Measurements from ENCODE around the gene CLEC16A.
A peak's percentile ranks its signal among the peaks of the same experiment; 100 is the strongest.
"Not testable (repeated sequence)": the region's sequence is repeated elsewhere in the genome, so short reads cannot be mapped to it uniquely, and the experiment has no call there.

Gene CLEC16A

DNA sequence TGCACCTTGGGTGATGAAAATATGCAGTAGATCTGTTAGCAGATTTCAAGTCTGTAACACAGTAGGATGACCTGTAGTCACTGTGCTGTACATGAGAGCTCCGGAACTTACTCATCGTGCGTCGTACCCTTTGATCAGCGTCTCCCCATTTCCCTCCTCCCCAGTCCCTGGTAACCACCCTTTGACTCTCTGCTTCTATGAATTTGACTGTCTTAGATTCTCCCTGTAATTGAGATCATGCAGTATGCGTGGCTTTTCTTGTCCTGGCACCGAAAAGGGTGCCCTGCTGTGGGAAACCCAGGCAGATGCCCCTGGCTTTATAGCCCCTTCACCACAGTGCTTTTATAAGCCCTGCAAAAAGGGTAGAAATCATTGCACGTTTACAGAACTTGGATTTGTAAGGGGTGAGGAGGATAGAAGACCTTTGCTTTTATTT lies 20.5 kb downstream of the CLEC16A start:
- H3K9me3 Mint-ChIP-seq, result peaks cover 6% of the 10 kb centered on the region
- H3K4me3 Mint-ChIP-seq, result peak overlapping the region; percentile 72
- no peaks in the 10 kb centered on the region for H3K27me3 Mint-ChIP-seq
- H3K27ac Mint-ChIP-seq, result peak overlapping the region; percentile 98
- peaks cover 61% of the 10 kb centered on the region for H3K36me3 Mint-ChIP-seq
- H3K4me1 Mint-ChIP-seq, result peaks cover 57% of the 10 kb centered on the region
- peak; percentile 85 for ATAC-seq

DNA sequence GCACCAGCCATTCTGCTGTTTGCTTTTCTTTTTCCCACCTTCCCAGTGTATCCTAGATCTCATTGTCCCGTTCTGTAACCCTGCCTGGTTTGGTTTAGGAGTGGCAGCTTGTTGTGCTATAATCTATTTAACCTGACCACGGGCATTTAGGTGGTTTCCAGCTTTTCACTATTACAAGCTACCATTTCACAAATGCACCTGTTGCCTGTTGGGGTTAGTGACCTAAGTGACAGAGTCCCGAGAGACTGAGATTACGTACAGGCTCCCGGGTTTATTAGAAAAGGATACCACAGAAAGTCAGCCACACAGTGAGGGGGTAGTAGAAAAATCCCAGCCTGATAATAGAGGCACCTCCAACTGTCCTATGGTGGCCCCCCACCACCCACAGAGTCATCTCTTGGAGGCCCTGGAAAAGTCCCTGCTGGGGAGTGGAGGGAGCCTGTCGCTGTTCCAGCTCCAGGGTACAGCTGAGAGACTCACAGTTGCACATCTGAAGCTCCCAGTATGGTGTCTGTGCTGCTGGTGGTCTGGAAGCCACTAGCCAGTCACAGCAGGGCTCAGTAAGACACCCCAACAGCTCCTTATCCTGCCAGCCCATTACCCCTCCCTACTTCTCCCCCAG lies 21.2 kb downstream of the CLEC16A start:
- peaks cover 6% of the 10 kb centered on the region for H3K9me3 Mint-ChIP-seq
- peak; percentile 90 for ATAC-seq
- no peaks in the 10 kb centered on the region for H3K27me3 Mint-ChIP-seq
- peak overlapping the region; percentile 98 for H3K27ac Mint-ChIP-seq
- H3K4me3 Mint-ChIP-seq, result peak overlapping the region; percentile 72
- H3K36me3 Mint-ChIP-seq, result peaks cover 61% of the 10 kb centered on the region
- peaks cover 57% of the 10 kb centered on the region for H3K4me1 Mint-ChIP-seq

- peak overlapping the region; percentile 72 for H3K4me3 Mint-ChIP-seq
- ATAC-seq, result no peak
- H3K36me3 Mint-ChIP-seq, result peaks cover 61% of the 10 kb centered on the region
- no peaks in the 10 kb centered on the region for H3K27me3 Mint-ChIP-seq
- peaks cover 6% of the 10 kb centered on the region for H3K9me3 Mint-ChIP-seq
- peak overlapping the region; percentile 98 for H3K27ac Mint-ChIP-seq
- H3K4me1 Mint-ChIP-seq, result peaks cover 57% of the 10 kb centered on the region
These were observed 21.8 kb downstream of the CLEC16A start for GRCh38 chr16:10966129-10966528.

GRCh38 chr16:10966559-10966958 lies 22.2 kb downstream of the CLEC16A start:
- ATAC-seq, H3K27me3 Mint-ChIP-seq, H3K4me3 Mint-ChIP-seq, H3K9me3 Mint-ChIP-seq: not testable (repeated sequence)
- Mint-ChIP-seq H3K36me3 (peaks cover 60% of the 10 kb centered on the region), H3K27ac (peak overlapping the region; percentile 98), H3K4me1 (peaks cover 58% of the 10 kb centered on the region)

DNA sequence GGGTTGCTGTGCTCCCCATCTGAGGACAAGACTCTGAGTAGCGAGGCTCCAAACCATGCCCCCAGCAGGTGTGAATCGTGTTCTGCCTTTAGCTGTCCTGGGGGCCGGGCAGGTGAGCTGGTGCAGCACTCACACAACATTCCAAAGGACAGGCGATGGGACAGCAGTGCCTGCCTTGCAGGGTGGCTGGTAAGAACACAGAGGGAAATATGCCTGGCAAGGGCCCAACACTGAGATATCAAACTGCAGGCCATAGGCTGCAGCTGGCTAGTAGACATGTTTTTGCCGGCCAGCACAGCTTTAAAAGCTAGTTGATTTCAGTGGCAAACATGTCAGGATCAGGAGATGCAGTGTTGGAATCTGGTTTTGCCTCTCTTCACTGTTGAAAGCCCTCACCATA lies 23.6 kb downstream of the CLEC16A start:
- peaks cover 67% of the 10 kb centered on the region for H3K4me1 Mint-ChIP-seq

GRCh38 chr16:10968498-10968897 lies 24.1 kb downstream of the CLEC16A start:
- Mint-ChIP-seq H3K4me3 (no peak overlapping the region), H3K4me1 (peaks cover 64% of the 10 kb centered on the region), H3K27me3 (no peaks in the 10 kb centered on the region), H3K36me3 (peaks cover 55% of the 10 kb centered on the region), H3K9me3 (peaks cover 6% of the 10 kb centered on the region), H3K27ac (peak overlapping the region; percentile 98)
- no peak for ATAC-seq

More for the DNA sequence above, 23.6 kb downstream of the CLEC16A start:
- no peak overlapping the region for H3K4me3 Mint-ChIP-seq
- peaks cover 55% of the 10 kb centered on the region for H3K36me3 Mint-ChIP-seq
- ATAC-seq, result no peak
- H3K27me3 Mint-ChIP-seq, result no peaks in the 10 kb centered on the region
- peaks cover 6% of the 10 kb centered on the region for H3K9me3 Mint-ChIP-seq
- H3K27ac Mint-ChIP-seq, result peak overlapping the region; percentile 98

GRCh38 chr16:10969615-10970014 lies 25.3 kb downstream of the CLEC16A start:
- peaks cover 56% of the 10 kb centered on the region for H3K4me1 Mint-ChIP-seq
- H3K27ac Mint-ChIP-seq, result peak overlapping the region; percentile 98
- no peaks in the 10 kb centered on the region for H3K27me3 Mint-ChIP-seq
- peaks cover 6% of the 10 kb centered on the region for H3K9me3 Mint-ChIP-seq
- H3K4me3 Mint-ChIP-seq, result no peak overlapping the region
- peaks cover 54% of the 10 kb centered on the region for H3K36me3 Mint-ChIP-seq
- no peak for ATAC-seq

DNA sequence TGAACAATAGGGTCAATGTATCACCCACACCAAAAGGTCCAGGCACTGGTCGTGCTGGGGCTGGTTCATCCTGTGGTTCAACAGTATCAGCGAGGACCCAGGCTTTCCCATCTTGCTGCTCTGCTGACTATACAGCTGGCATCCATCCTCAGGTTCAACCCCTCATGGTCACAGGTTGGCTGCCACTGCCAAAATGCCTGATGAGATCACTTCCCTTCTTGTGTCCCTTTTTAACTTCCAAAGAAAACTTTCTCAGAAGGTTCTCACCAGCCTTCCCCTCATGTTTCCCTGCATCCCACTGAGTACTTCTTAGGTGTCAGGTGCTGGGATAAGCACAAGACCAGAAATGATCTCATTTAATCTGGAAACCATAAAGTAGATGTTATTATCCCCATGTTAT lies 25.7 kb downstream of the CLEC16A start:
- H3K9me3 Mint-ChIP-seq, result peaks cover 6% of the 10 kb centered on the region

DNA sequence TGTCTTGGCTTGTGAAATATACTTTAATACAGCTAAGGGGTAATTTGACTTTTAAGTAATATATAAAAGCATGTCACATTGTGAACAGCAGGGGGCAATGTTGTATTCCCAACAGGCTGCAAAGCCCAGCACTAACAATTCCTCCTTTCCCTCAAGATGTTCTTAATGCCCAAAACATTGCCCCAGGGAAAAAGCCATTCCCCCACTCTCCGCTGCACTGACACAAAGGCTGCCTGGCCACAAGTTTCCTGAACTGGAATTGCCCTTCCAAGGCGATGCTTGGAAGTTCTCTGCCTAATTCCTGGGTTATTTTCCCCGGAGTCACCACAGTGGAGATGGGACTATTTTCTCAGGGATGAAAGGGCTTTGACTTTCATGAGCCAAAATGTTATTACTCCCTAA lies 27.2 kb downstream of the CLEC16A start:
- H3K36me3 Mint-ChIP-seq, result peaks cover 48% of the 10 kb centered on the region
- H3K27ac Mint-ChIP-seq, result peak overlapping the region; percentile 49
- H3K4me3 Mint-ChIP-seq, result no peak overlapping the region
- H3K4me1 Mint-ChIP-seq, result peaks cover 39% of the 10 kb centered on the region
- no peaks in the 10 kb centered on the region for H3K9me3 Mint-ChIP-seq
- no peaks in the 10 kb centered on the region for H3K27me3 Mint-ChIP-seq
- ATAC-seq, result no peak

More for the DNA sequence above, 25.7 kb downstream of the CLEC16A start:
- peak overlapping the region; percentile 79 for H3K27ac Mint-ChIP-seq
- no peak overlapping the region for H3K4me3 Mint-ChIP-seq
- no peak for ATAC-seq
- peaks cover 59% of the 10 kb centered on the region for H3K36me3 Mint-ChIP-seq
- no peaks in the 10 kb centered on the region for H3K27me3 Mint-ChIP-seq
- peaks cover 54% of the 10 kb centered on the region for H3K4me1 Mint-ChIP-seq

- no peak for ATAC-seq
- peaks cover 44% of the 10 kb centered on the region for H3K36me3 Mint-ChIP-seq
- H3K4me1 Mint-ChIP-seq, result peaks cover 39% of the 10 kb centered on the region
- H3K27me3 Mint-ChIP-seq, result no peaks in the 10 kb centered on the region
- H3K9me3 Mint-ChIP-seq, result no peaks in the 10 kb centered on the region
- H3K27ac Mint-ChIP-seq, result peak overlapping the region; percentile 49
- no peak overlapping the region for H3K4me3 Mint-ChIP-seq
These were observed 27.9 kb downstream of the CLEC16A start for GRCh38 chr16:10972108-10972818.

DNA sequence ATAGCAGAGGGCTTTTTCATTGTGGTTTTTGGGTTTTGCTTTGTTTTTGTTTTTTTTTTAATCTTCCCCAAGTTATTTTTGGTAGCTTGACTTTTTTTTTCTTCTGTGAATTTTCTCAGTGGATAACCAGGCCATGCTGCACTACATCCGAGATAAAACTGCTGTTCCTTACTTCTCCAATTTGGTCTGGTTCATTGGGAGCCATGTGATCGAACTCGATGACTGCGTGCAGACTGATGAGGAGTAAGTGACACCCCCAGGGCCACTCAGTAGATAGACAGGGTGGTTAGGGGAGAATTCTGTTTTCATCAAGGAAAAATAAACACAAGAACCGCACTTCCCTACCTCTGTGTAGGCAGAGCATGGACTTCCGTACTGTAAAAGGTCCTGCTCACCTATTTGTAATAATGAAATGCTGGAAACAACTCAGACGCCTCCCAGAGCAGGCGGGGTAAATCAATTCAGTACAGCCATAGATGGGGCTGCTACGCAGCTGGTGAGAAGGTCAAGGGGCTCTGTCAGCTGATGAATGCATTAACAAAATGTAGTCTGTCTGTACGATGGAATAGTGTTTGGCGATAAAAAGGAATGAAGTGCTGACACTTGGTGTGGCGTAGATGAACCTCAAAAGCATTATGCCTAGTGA lies 28.6 kb downstream of the CLEC16A start:
- no peaks in the 10 kb centered on the region for H3K27me3 Mint-ChIP-seq
- ATAC-seq, result no peak
- H3K4me3 Mint-ChIP-seq, result no peak overlapping the region
- no peaks in the 10 kb centered on the region for H3K9me3 Mint-ChIP-seq
- H3K36me3 Mint-ChIP-seq, result peaks cover 48% of the 10 kb centered on the region
- peak overlapping the region; percentile 49 for H3K27ac Mint-ChIP-seq
- H3K4me1 Mint-ChIP-seq, result peaks cover 45% of the 10 kb centered on the region

- H3K27me3 Mint-ChIP-seq, result no peaks in the 10 kb centered on the region
- no peaks in the 10 kb centered on the region for H3K9me3 Mint-ChIP-seq
- no peak overlapping the region for H3K4me3 Mint-ChIP-seq
- peaks cover 54% of the 10 kb centered on the region for H3K4me1 Mint-ChIP-seq
- ATAC-seq, result no peak
- H3K27ac Mint-ChIP-seq, result peak overlapping the region; percentile 93
- peaks cover 64% of the 10 kb centered on the region for H3K36me3 Mint-ChIP-seq
These were observed 32.3 kb downstream of the CLEC16A start for GRCh38 chr16:10976634-10977033.

DNA sequence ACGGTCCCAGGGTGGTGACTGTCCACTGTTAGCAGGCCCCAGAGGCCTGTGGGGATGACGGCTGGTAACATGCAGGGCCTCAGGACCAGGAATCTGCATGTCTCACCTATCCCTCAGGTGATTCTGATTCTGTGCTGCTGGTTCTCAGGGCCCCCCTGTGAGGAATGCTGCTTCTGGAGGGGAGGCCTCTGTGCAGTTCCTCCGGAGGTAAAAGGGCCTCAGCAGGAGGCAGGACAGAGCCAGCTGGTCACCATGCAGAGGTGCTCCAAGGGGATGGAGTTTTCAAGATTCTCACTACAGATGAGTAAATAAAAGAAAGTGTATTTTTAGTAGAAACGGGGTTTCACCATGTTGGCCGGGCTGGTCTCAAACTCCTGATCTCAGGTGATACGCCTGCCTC lies 33.8 kb downstream of the CLEC16A start:
- Mint-ChIP-seq H3K4me3 (no peak overlapping the region), H3K27me3 (no peaks in the 10 kb centered on the region), H3K27ac (peak overlapping the region; percentile 93), H3K4me1 (peaks cover 54% of the 10 kb centered on the region), H3K36me3 (peaks cover 53% of the 10 kb centered on the region), H3K9me3 (no peaks in the 10 kb centered on the region)
- no peak for ATAC-seq

DNA sequence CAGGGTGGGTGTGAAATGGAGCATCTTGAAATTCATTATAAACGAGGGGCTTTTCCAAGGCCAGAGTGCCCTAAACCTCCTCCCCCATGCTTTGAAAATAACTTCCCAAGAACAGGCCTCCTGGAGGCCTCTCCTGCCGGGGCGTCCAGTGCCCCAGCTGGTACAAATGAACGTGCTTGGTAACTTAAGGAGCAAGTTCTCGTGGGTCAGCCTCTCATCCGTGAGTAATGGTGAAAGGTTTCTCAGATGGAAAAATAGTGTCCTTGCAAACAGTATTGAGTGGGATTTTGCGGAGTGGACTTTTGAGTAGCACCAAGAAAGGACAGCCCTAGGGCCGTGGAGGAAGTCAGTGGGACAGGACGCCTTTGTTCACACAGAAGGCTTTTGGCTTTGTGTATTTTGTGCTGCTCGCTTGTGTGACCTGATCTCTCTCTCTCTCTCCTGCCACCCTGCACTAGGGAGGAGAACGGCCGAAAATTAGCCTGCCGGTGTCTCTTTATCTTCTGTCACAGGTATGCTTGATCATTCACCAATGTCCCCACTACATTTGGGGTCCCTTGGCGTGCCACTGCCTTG lies 34.6 kb downstream of the CLEC16A start:
- no peaks in the 10 kb centered on the region for H3K9me3 Mint-ChIP-seq
- H3K27me3 Mint-ChIP-seq, result no peaks in the 10 kb centered on the region
- H3K27ac Mint-ChIP-seq, result peak overlapping the region; percentile 93
- peaks cover 61% of the 10 kb centered on the region for H3K4me1 Mint-ChIP-seq
- peaks cover 49% of the 10 kb centered on the region for H3K36me3 Mint-ChIP-seq
- ATAC-seq, result no peak
- no peak overlapping the region for H3K4me3 Mint-ChIP-seq
